Breast epithelium (tissue), 4 donors: ENCODE results near the gene KIT. TPM values are rescaled to one million over a fixed set of nuclear protein-coding genes. Genes with fewer than 3 reads are reported as not detected.

ENCODE experiments used
- DNase-seq, 2 donors: peaks; one replicate each; pipeline ENCODE4 v3.0.0-alpha.2; 2019; ENCODE audit warnings: low spot score in 2 of 2
- H3K27ac ChIP-seq, 2 donors: fragments of 200-600 bp; sonication (generic) in 1 of 2; one replicate each; pipeline ENCODE4 v1.5.1; 2016 to 2019; ENCODE audit warnings: mild to moderate bottlenecking in 1 of 2
- H3K27me3 ChIP-seq, 2 donors: fragments of 200-600 bp; sonication (generic) in 1 of 2; one replicate each; pipeline versions ENCODE4 v1.5.1 to v1.6.0; 2017 to 2019; ENCODE audit warnings: control low read depth in 1 of 2, mild to moderate bottlenecking in 1 of 2
- H3K36me3 ChIP-seq: fragments of 200-600 bp; one replicate; pipeline ENCODE4 v1.5.1; 2019
- H3K4me1 ChIP-seq, 2 donors: fragments of 200-600 bp; sonication (generic); one replicate each; pipeline ENCODE4 v1.5.1; 2016 to 2019; ENCODE audit warnings: control low read depth in 1 of 2
- H3K4me3 ChIP-seq, 3 donors: fragments of 200-600 bp; sonication (generic); 1 replicate in 2 of 3; 2 replicates in 1 of 3; pipeline ENCODE4 v1.5.1; 2016 to 2019; ENCODE audit warnings: mild to moderate bottlenecking in 3 of 3, moderate library complexity in 2 of 3
- H3K9me3 ChIP-seq, 2 donors: fragments of 200-600 bp; sonication (generic) in 1 of 2; one replicate each; pipeline ENCODE4 v1.5.1; 2016 to 2019; ENCODE audit warnings: control low read depth in 1 of 2
- POLR2A ChIP-seq: fragments of 450-650 bp; IDR thresholded peaks from one replicate; pipeline ENCODE4 v1.6.1; 2016; ENCODE audit warnings: antibody characterized with exemption, mild to moderate bottlenecking, moderate library complexity
- POLR2AphosphoS5 ChIP-seq, 3 donors: sonication (generic); formaldehyde crosslinking; IDR thresholded peaks; one replicate each; pipeline ENCODE4 v1.6.1; 2017; ENCODE audit warnings: antibody characterized with exemption in 3 of 3
- intact Hi-C: fragments of 100-400 bp; cut with DNase I; formaldehyde crosslinking; loops from one replicate; pipeline ENCODE4 v1.15.1; 2023; ENCODE audit warnings: low total_unique reads
- total RNA-seq, 3 donors: library from RNA; depleted of rRNA; stranded (reverse); fragments of >200 nt; gene quantifications; one replicate each; pipeline ENCODE4 v1.1.0, GENCODE V29; 2016
- TF ChIP-seq, protein P1 (sequence below), 3 donors: fragments of 450-650 bp; IDR thresholded peaks; one replicate each; pipeline ENCODE4 v1.5.1; 2016 to 2017; ENCODE audit warnings: antibody characterized with exemption in 3 of 3, mild to moderate bottlenecking in 3 of 3, moderate library complexity in 3 of 3

The KIT gene
- total RNA-seq, 3 donors from 2014 or later: 23.2 to 297 (median 75.4) TPM

DNA sequence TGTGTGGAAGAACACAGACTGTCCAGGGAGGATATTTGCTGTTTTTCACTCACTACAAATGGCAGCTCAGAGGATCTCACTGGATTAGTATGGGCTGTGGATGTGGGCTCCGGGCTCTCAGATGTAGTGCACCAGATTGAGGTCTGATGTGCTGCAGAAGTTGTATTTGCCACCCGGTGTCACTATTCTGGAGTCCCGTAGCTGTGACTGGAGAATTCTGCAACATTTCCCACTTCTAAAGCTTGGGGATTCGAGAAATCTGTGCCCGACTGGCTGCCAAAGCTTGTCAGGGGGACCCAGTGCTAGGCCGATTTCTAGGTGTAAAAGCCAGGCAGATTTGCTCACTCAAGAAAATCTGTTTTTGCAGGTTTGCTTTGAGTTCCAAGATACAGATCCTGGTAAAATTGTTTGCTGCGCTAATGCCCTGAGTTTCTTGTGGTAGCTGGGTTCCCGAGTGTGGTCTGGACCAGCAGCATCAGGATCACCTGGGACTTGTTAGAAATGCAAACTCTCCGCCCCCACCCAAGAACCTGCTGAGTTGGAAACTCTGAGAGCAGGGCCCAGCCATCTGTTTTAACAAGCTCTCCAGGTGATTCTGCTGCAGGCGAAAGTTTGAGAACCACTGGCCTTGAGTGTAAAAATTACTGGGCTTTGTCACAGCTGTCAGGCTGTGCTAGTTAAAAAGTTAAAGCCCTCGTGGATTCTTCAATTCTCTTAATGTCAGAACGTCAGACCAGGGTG is 18.1 kb downstream of the KIT start:
- intact Hi-C loops: no loop called here
- Histone ChIP-seq H3K27me3 (no peaks in the 10 kb centered on the region), H3K4me1 (no peaks in the 10 kb centered on the region), H3K36me3 (no peaks in the 10 kb centered on the region), H3K9me3 (no peaks in the 10 kb centered on the region), H3K27ac (no peak overlapping the region), H3K4me3 (no peak overlapping the region)
- TF ChIP-seq, protein P1, sequence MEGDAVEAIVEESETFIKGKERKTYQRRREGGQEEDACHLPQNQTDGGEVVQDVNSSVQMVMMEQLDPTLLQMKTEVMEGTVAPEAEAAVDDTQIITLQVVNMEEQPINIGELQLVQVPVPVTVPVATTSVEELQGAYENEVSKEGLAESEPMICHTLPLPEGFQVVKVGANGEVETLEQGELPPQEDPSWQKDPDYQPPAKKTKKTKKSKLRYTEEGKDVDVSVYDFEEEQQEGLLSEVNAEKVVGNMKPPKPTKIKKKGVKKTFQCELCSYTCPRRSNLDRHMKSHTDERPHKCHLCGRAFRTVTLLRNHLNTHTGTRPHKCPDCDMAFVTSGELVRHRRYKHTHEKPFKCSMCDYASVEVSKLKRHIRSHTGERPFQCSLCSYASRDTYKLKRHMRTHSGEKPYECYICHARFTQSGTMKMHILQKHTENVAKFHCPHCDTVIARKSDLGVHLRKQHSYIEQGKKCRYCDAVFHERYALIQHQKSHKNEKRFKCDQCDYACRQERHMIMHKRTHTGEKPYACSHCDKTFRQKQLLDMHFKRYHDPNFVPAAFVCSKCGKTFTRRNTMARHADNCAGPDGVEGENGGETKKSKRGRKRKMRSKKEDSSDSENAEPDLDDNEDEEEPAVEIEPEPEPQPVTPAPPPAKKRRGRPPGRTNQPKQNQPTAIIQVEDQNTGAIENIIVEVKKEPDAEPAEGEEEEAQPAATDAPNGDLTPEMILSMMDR (IDR thresholded peaks at IDR 0.05): no peak
- no peak for TF ChIP-seq POLR2AphosphoS5 (IDR thresholded peaks at IDR 0.05)
- TF ChIP-seq POLR2A: no peak
- no peak for DNase-seq

DNA sequence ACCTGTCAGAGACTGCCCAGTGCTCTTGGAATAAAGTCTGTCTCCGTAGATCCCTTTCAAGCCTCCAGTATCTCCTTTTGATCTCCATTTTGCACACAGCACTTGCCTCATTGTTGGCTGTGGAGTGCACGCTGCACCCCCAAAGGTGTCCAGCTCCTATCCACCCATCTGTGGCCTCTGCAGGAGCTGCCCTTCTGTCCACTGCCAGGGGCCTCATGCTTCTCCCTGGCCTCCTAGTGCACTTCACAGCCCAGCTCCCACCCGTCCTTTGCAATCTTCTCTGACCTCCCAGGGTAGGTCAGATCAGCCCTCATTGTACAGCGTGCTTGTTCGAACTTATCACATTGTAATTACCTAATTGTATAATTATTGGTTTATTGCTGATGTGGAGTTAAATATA is 18.9 kb downstream of the KIT start:
- Histone ChIP-seq H3K27me3 (no peaks in the 10 kb centered on the region), H3K9me3 (no peaks in the 10 kb centered on the region), H3K27ac (no peak overlapping the region), H3K4me3 (no peak overlapping the region), H3K36me3 (no peaks in the 10 kb centered on the region), H3K4me1 (no peaks in the 10 kb centered on the region)
- no peak for DNase-seq
- intact Hi-C loops: no loop called here
- TF ChIP-seq, protein P1 (IDR thresholded peaks at IDR 0.05): no peak
- TF ChIP-seq POLR2A (no peak), POLR2AphosphoS5 (IDR thresholded peaks at IDR 0.05) (no peak)

GRCh38 chr4:54677416-54677815 is 19.7 kb downstream of the KIT start:
- intact Hi-C loops: no loop called here
- no peaks in the 10 kb centered on the region for H3K27me3 ChIP-seq
- no peak overlapping the region for H3K27ac ChIP-seq
- no peaks in the 10 kb centered on the region for H3K36me3 ChIP-seq
- H3K4me3 ChIP-seq: no peak overlapping the region
- no peaks in the 10 kb centered on the region for H3K4me1 ChIP-seq
- H3K9me3 ChIP-seq: no peaks in the 10 kb centered on the region
- TF ChIP-seq POLR2A (no peak), POLR2AphosphoS5 (IDR thresholded peaks at IDR 0.05) (no peak)
- TF ChIP-seq, protein P1 (IDR thresholded peaks at IDR 0.05): no peak
- no peak for DNase-seq

GRCh38 chr4:54677853-54678650 is 20.3 kb downstream of the KIT start:
- no peak for DNase-seq
- Histone ChIP-seq H3K27ac (no peak overlapping the region), H3K9me3 (no peaks in the 10 kb centered on the region), H3K4me1 (no peaks in the 10 kb centered on the region), H3K27me3 (no peaks in the 10 kb centered on the region), H3K4me3 (no peak overlapping the region), H3K36me3 (no peaks in the 10 kb centered on the region)
- TF ChIP-seq, protein P1 (IDR thresholded peaks at IDR 0.05): no peak
- TF ChIP-seq POLR2A (no peak), POLR2AphosphoS5 (IDR thresholded peaks at IDR 0.05) (no peak)
- intact Hi-C loops: no loop called here

DNA sequence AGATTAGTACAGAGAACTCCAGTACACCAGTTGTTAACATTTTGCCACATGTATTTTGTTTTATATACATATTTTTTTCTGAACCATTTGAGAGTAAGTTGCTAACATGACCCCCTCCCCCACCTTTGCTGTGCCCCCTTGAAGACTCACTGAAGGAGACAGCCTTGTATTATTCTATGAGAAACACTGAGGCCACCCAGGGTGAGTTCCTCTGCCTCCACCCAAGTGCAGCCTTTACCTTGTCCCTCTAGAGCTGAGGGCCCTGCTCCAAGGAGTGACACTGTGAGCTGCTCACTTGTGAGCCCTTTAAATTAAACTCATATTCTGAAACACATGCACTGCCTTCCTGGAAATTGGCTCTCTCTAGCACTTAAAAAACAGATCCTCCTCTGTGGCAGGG is 21.1 kb downstream of the KIT start:
- Histone ChIP-seq H3K27ac (no peak overlapping the region), H3K27me3 (no peaks in the 10 kb centered on the region), H3K4me1 (no peaks in the 10 kb centered on the region), H3K9me3 (no peaks in the 10 kb centered on the region), H3K4me3 (no peak overlapping the region), H3K36me3 (no peaks in the 10 kb centered on the region)
- TF ChIP-seq POLR2A (no peak), POLR2AphosphoS5 (IDR thresholded peaks at IDR 0.05) (no peak)
- TF ChIP-seq, protein P1 (IDR thresholded peaks at IDR 0.05): no peak
- intact Hi-C loops: no loop called here
- DNase-seq: no peak
